ENCODE measurements around the gene SMARCD3. TPM values are rescaled to one million over a fixed set of nuclear protein-coding genes. Genes with fewer than 3 reads are reported as not detected.

SMARCD3 gene
- total and polyA plus RNA-seq, 2 of the 8 experiments (the other 6 are each of a cell fraction or from before 2014, with no cell fraction given), result 3.0 to 5.6 TPM

DNA sequence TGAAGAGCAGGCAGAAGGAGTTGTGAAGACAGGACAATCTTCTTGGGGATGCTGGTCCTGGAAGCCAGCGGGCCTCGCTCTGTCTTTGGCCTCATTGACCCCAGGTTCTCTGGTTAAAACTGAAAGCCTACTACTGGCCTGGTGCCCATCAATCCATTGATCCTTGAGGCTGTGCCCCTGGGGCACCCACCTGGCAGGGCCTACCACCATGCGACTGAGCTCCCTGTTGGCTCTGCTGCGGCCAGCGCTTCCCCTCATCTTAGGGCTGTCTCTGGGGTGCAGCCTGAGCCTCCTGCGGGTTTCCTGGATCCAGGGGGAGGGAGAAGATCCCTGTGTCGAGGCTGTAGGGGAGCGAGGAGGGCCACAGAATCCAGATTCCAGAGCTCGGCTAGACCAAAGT is 14.7 kb downstream of the SMARCD3 start:
- no peak overlapping the region for H3K27ac ChIP-seq (ENCODE audit: low read depth, low read length)
- no peak overlapping the region for H3K4ac ChIP-seq (replicated peaks; ENCODE audit: insufficient read length, low read depth, low read length)
- H3K4me1 ChIP-seq (replicated peaks in 1 of 4; ENCODE audit: control insufficient read depth in 3 of 4, insufficient read depth in 4 of 4, low read length in 3 of 4), result peaks cover 3 to 7% (median 5%) of the 10 kb centered on the region in 4 experiments; a peak in 5 of 7 replicates
- no peak overlapping the region for H3K9ac ChIP-seq (replicated peaks in 1 of 4; ENCODE audit: extremely low read depth in 1 of 4, low read depth in 3 of 4, low read length in 3 of 4)
- no peaks in the 10 kb centered on the region for H3K27me3 ChIP-seq (replicated peaks in 1 of 4; ENCODE audit: control insufficient read depth in 3 of 4, extremely low read depth in 1 of 4, insufficient read depth in 3 of 4, low read length in 3 of 4)
- no peak for TF ChIP-seq ASH2L (IDR thresholded peaks at IDR 0.05; ENCODE audit: low read length)
- peaks cover 0 to 14% of the 10 kb centered on the region in 2 experiments for H4K20me1 ChIP-seq (replicated peaks in 1 of 2; ENCODE audit: control insufficient read depth in 1 of 2, insufficient read depth in 2 of 2, low read length in 2 of 2)
- H2BK120ac ChIP-seq (replicated peaks; ENCODE audit: low read depth, low read length), result no peak overlapping the region
- H4K5ac ChIP-seq (ENCODE audit: insufficient read length, low read depth, low read length), result no peak overlapping the region
- no peak overlapping the region for H2BK15ac ChIP-seq (ENCODE audit: low read length)
- DNase-seq (ENCODE audit: low read depth in 1 of 2, low spot score in 2 of 2), result no peak
- H2AFZ ChIP-seq (ENCODE audit: low read length), result no peak overlapping the region
- peaks cover 14% of the 10 kb centered on the region for H3K79me1 ChIP-seq (ENCODE audit: low read depth, low read length)
- peaks cover 4 to 23% of the 10 kb centered on the region in 2 experiments; a peak in 3 of 4 replicates for H3K79me2 ChIP-seq (ENCODE audit: control insufficient read depth in 1 of 2, insufficient read depth in 2 of 2, low read length in 2 of 2)
- no peak overlapping the region for H2BK20ac ChIP-seq (ENCODE audit: low read length)
- CTCF ChIA-PET (ENCODE audit: partially characterized antibody), result interaction anchor here (1.4 to 6.8 kb wide), 2 partner anchors 10 to 70 kb away, joined by 5 to 71 read pairs; no protein-coding TSS in a partner anchor
- no peak overlapping the region for H2AK5ac ChIP-seq (ENCODE audit: low read depth, low read length)
- H2BK12ac ChIP-seq (ENCODE audit: low read depth, low read length), result no peak overlapping the region
- no peak overlapping the region for H3K18ac ChIP-seq (ENCODE audit: extremely low read depth, low read length)
- no peak overlapping the region for H2BK5ac ChIP-seq (ENCODE audit: low read depth, low read length)
- WGBS, 2 experiments (ENCODE audit: extremely low coverage in 1 of 2, insufficient coverage in 1 of 2, insufficient read length in 1 of 2, insufficient replicate concordance in 2 of 2, low coverage in 1 of 2, low lambda C conversion rate in 2 of 2, missing lambda C conversion rate in 1 of 2), result 73% methylated on average over 9 of the region's 9 CpGs; no CpG with 5 or more reads in 1 of the 2 experiments
- no peak overlapping the region for H3K23ac ChIP-seq (ENCODE audit: insufficient read length)
- H3K56ac ChIP-seq (replicated peaks; ENCODE audit: insufficient read length, low read depth, low read length), result no peak overlapping the region
- peaks cover 13% of the 10 kb centered on the region for H3K23me2 ChIP-seq (ENCODE audit: low read depth, low read length)
- no peak for FAIRE-seq
- H3K36me3 ChIP-seq (ENCODE audit: control insufficient read depth in 2 of 4, insufficient read depth in 4 of 4, low read length in 3 of 4), result peaks cover 8 to 24% (median 11%) of the 10 kb centered on the region in 4 experiments; a peak in 7 of 8 replicates
- no peak overlapping the region for H3K14ac ChIP-seq (ENCODE audit: insufficient read length)
- no peaks in the 10 kb centered on the region for H3K9me3 ChIP-seq (ENCODE audit: insufficient read depth in 2 of 2, low read depth in 1 of 2, low read length in 1 of 2)
- no peak overlapping the region for H4K8ac ChIP-seq (ENCODE audit: extremely low read depth, insufficient read depth, low read length)
- H4K91ac ChIP-seq (replicated peaks; ENCODE audit: insufficient read length, low read length), result no peak overlapping the region
- H3K4me2 ChIP-seq (ENCODE audit: insufficient read depth in 1 of 2, low read depth in 2 of 2, low read length in 2 of 2), result peak overlapping the region; percentile 75 to 94; a peak in 3 of 4 replicates
- peak overlapping the region in 3 of 4 experiments; percentile 72 to 96 (median 88); a peak in 5 of 8 replicates for H3K4me3 ChIP-seq (ENCODE audit: extremely low read depth in 1 of 4, insufficient read depth in 2 of 4, low read depth in 3 of 4, low read length in 4 of 4)
- POLR2A ChIA-PET (ENCODE audit: partially characterized antibody), result interaction anchor here (1.2 to 2.9 kb wide), 2 partner anchors 9 to 16 kb away, joined by 3 to 16 read pairs; no protein-coding TSS in a partner anchor

Measured in H1 (cell line).